ENCODE data around the gene GPC2. TPM values are rescaled to one million over a fixed set of nuclear protein-coding genes. Genes with fewer than 3 reads are reported as not detected.

Gene GPC2
- total RNA-seq, 6 experiments from 2014 or later: 0.57 to 1.4 (median 0.86) TPM

- Mint-ChIP-seq H3K36me3 (ENCODE audit: low read depth) (no peaks in the 10 kb centered on the region), H3K4me3 (peak overlapping the region; percentile 85), H3K9me3 (no peaks in the 10 kb centered on the region), H3K27me3 (ENCODE audit: insufficient read depth) (peaks cover 9% of the 10 kb centered on the region), H3K4me1 (ENCODE audit: low read depth) (no peaks in the 10 kb centered on the region; the same call in 1 of the 2 replicates), H3K27ac (no peak overlapping the region)
- no peak for DNase-seq
- TF ChIP-seq, protein P1, sequence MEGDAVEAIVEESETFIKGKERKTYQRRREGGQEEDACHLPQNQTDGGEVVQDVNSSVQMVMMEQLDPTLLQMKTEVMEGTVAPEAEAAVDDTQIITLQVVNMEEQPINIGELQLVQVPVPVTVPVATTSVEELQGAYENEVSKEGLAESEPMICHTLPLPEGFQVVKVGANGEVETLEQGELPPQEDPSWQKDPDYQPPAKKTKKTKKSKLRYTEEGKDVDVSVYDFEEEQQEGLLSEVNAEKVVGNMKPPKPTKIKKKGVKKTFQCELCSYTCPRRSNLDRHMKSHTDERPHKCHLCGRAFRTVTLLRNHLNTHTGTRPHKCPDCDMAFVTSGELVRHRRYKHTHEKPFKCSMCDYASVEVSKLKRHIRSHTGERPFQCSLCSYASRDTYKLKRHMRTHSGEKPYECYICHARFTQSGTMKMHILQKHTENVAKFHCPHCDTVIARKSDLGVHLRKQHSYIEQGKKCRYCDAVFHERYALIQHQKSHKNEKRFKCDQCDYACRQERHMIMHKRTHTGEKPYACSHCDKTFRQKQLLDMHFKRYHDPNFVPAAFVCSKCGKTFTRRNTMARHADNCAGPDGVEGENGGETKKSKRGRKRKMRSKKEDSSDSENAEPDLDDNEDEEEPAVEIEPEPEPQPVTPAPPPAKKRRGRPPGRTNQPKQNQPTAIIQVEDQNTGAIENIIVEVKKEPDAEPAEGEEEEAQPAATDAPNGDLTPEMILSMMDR (IDR thresholded peaks at IDR 0.05): no peak
Observed at GRCh38 chr7:100176096-100177044, 811 bp downstream of the GPC2 start.

- Mint-ChIP-seq H3K27ac (no peak overlapping the region), H3K4me1 (ENCODE audit: low read depth) (peaks cover 5% of the 10 kb centered on the region), H3K27me3 (ENCODE audit: insufficient read depth) (peaks cover 8% of the 10 kb centered on the region), H3K4me3 (no peak overlapping the region), H3K9me3 (no peaks in the 10 kb centered on the region), H3K36me3 (ENCODE audit: low read depth) (no peaks in the 10 kb centered on the region)
- TF ChIP-seq, protein P1 (IDR thresholded peaks at IDR 0.05): no peak
- no peak for DNase-seq
Observed at GRCh38 chr7:100175296-100175935, 1.8 kb downstream of the GPC2 start.

GRCh38 chr7:100174582-100174981 is 2.6 kb downstream of the GPC2 start:
- Mint-ChIP-seq H3K4me1 (ENCODE audit: low read depth) (peaks cover 7% of the 10 kb centered on the region), H3K27ac (no peak overlapping the region), H3K9me3 (no peaks in the 10 kb centered on the region), H3K4me3 (no peak overlapping the region), H3K36me3 (ENCODE audit: low read depth) (no peaks in the 10 kb centered on the region), H3K27me3 (ENCODE audit: insufficient read depth) (peaks cover 5% of the 10 kb centered on the region)
- TF ChIP-seq, protein P1 (IDR thresholded peaks at IDR 0.05): no peak
- no peak for DNase-seq

- TF ChIP-seq, protein P1 (IDR thresholded peaks at IDR 0.05): no peak
- H3K9me3 Mint-ChIP-seq: no peaks in the 10 kb centered on the region
- H3K27ac Mint-ChIP-seq: no peak overlapping the region
- H3K36me3 Mint-ChIP-seq (ENCODE audit: low read depth): no peaks in the 10 kb centered on the region
- no peak overlapping the region for H3K4me3 Mint-ChIP-seq
- H3K4me1 Mint-ChIP-seq (ENCODE audit: low read depth): peaks cover 7% of the 10 kb centered on the region
- DNase-seq: no peak
- peaks cover 5% of the 10 kb centered on the region for H3K27me3 Mint-ChIP-seq (ENCODE audit: insufficient read depth)
Observed at GRCh38 chr7:100173806-100174495, 3.2 kb downstream of the GPC2 start.

GRCh38 chr7:100171840-100172239 is 5.3 kb downstream of the GPC2 start:
- peaks cover 25% of the 10 kb centered on the region for H3K4me1 Mint-ChIP-seq (ENCODE audit: low read depth)
- peaks cover 5% of the 10 kb centered on the region for H3K27me3 Mint-ChIP-seq (ENCODE audit: insufficient read depth)
- no peak overlapping the region for H3K4me3 Mint-ChIP-seq
- TF ChIP-seq, protein P1 (IDR thresholded peaks at IDR 0.05): no peak
- DNase-seq: no peak
- H3K9me3 Mint-ChIP-seq: no peaks in the 10 kb centered on the region
- no peak overlapping the region for H3K27ac Mint-ChIP-seq
- H3K36me3 Mint-ChIP-seq (ENCODE audit: low read depth): no peaks in the 10 kb centered on the region
